HepG2 (cell line): ENCODE data around the gene SULT2B1. TPM values are rescaled to one million over a fixed set of nuclear protein-coding genes. Genes with fewer than 3 reads are reported as not detected.
A peak's percentile ranks its signal among the peaks of the same experiment; 100 is the strongest.

ENCODE experiments used
- CBFB ChIP-seq: sonication (generic); formaldehyde crosslinking; IDR thresholded peaks from 2 replicates; pipeline ENCODE4 v1.4.0; 2020; ENCODE audit warnings: missing genetic modification reagents
- CBX5 ChIP-seq: sonication (generic); formaldehyde crosslinking; IDR thresholded peaks from 2 replicates; pipeline ENCODE4 v1.4.0; 2020; ENCODE audit warnings: missing genetic modification reagents, borderline replicate concordance
- ETV6 ChIP-seq: sonication (generic); formaldehyde crosslinking; conservative IDR thresholded peaks from 2 replicates; pipeline ENCODE4 v1.4.0; 2020; ENCODE audit warnings: missing genetic modification reagents
- FOXJ3 ChIP-seq: sonication (generic); formaldehyde crosslinking; IDR thresholded peaks from 2 replicates; pipeline ENCODE4 v1.4.0; 2020; ENCODE audit warnings: missing genetic modification reagents, mild to moderate bottlenecking, borderline replicate concordance
- JUNB ChIP-seq: sonication (generic); formaldehyde crosslinking; IDR thresholded peaks from 2 replicates; pipeline ENCODE4 v1.8.0; 2022; ENCODE audit warnings: missing genetic modification reagents, mild to moderate bottlenecking, borderline replicate concordance
- KMT2A ChIP-seq: sonication (generic); formaldehyde crosslinking; IDR thresholded peaks from 2 replicates; pipeline ENCODE4 v1.4.0; 2020; ENCODE audit warnings: missing genetic modification reagents
- NFE2L1 ChIP-seq: sonication (generic); formaldehyde crosslinking; IDR thresholded peaks from 2 replicates; pipeline ENCODE4 v1.4.0; 2020; ENCODE audit warnings: missing genetic modification reagents, mild to moderate bottlenecking, borderline replicate concordance
- NRL ChIP-seq: sonication (generic); formaldehyde crosslinking; IDR thresholded peaks from 2 replicates; pipeline ENCODE4 v1.5.0; 2020; ENCODE audit warnings: missing genetic modification reagents, mild to moderate bottlenecking, moderate library complexity, borderline replicate concordance
- PAXIP1 ChIP-seq: sonication (generic); formaldehyde crosslinking; conservative IDR thresholded peaks from 2 replicates; pipeline ENCODE4 v1.4.0; 2020; ENCODE audit warnings: mild to moderate bottlenecking, missing genetic modification reagents, moderate library complexity
- RXRB ChIP-seq: IDR thresholded peaks from 2 replicates; pipeline ENCODE4 v1.6.1; 2016; ENCODE audit warnings: borderline replicate concordance, missing genetic modification reagents, missing compliant biosample characterization
- SPEN ChIP-seq: sonication (generic); formaldehyde crosslinking; IDR thresholded peaks from 2 replicates; pipeline ENCODE4 v1.5.1; 2020; ENCODE audit warnings: low read depth, mild to moderate bottlenecking, missing genetic modification reagents
- SRF ChIP-seq: IDR thresholded peaks from 2 replicates; pipeline ENCODE4 v1.6.1; 2011; ENCODE audit warnings: mild to moderate bottlenecking, low read depth, low read length, moderate library complexity
- ZNF329 ChIP-seq: sonication (generic); formaldehyde crosslinking; IDR thresholded peaks from 2 replicates; pipeline ENCODE4 v1.9.0; 2021; ENCODE audit warnings: low read depth, mild to moderate bottlenecking, missing genetic modification reagents
- ZNF616 ChIP-seq: sonication (generic); formaldehyde crosslinking; IDR thresholded peaks from 2 replicates; pipeline ENCODE4 v1.5.0; 2020; ENCODE audit warnings: low read depth, mild to moderate bottlenecking, missing genetic modification reagents
- ZSCAN29 ChIP-seq: sonication (generic); formaldehyde crosslinking; conservative IDR thresholded peaks from 2 replicates; pipeline ENCODE4 v1.4.0; 2020; ENCODE audit warnings: mild to moderate bottlenecking, missing genetic modification reagents
- polyA plus RNA-seq, 8 experiments: library from polyadenylated mRNA; depleted of rRNA in 3 of 8; stranded (reverse) in 7 of 8; unstranded in 1 of 8; fragments of >200 nt; fragmentation: Illumina TruSeq in 4 of 8; extraction: Trizol in 4 of 8; gene quantifications; 2 replicates each; pipeline versions ENCODE4 v1.2.1 to v1.2.3, GENCODE V29; 2011 to 2016; ENCODE audit warnings: low read depth in 4 of 8, missing spikeins in 1 of 8, mixed read lengths in 1 of 8; ENCODE audit not compliant: insufficient read depth in 1 of 8
- total RNA-seq, 5 experiments: library from RNA; depleted of rRNA; stranded (reverse); fragments of >200 nt; fragmentation: Illumina TruSeq; extraction: Trizol; gene quantifications; 2 replicates each; pipeline ENCODE4 v1.2.3, GENCODE V29; 2016; ENCODE audit warnings: low read depth in 1 of 5
- TF ChIP-seq, protein P1 (sequence below): sonication (generic); formaldehyde crosslinking; IDR thresholded peaks from 2 replicates; pipeline ENCODE4 v1.4.0; 2020; ENCODE audit warnings: missing genetic modification reagents
- TF ChIP-seq, protein P2 (sequence below): sonication (generic); formaldehyde crosslinking; IDR thresholded peaks from 2 replicates; pipeline ENCODE4 v1.4.0; 2020; ENCODE audit warnings: missing genetic modification reagents

Gene SULT2B1
- total and polyA plus RNA-seq, 2 of the 13 experiments (the other 11 are each of a cell fraction or from before 2014, with no cell fraction given) = 0.13 TPM; not detected in 1

DNA sequence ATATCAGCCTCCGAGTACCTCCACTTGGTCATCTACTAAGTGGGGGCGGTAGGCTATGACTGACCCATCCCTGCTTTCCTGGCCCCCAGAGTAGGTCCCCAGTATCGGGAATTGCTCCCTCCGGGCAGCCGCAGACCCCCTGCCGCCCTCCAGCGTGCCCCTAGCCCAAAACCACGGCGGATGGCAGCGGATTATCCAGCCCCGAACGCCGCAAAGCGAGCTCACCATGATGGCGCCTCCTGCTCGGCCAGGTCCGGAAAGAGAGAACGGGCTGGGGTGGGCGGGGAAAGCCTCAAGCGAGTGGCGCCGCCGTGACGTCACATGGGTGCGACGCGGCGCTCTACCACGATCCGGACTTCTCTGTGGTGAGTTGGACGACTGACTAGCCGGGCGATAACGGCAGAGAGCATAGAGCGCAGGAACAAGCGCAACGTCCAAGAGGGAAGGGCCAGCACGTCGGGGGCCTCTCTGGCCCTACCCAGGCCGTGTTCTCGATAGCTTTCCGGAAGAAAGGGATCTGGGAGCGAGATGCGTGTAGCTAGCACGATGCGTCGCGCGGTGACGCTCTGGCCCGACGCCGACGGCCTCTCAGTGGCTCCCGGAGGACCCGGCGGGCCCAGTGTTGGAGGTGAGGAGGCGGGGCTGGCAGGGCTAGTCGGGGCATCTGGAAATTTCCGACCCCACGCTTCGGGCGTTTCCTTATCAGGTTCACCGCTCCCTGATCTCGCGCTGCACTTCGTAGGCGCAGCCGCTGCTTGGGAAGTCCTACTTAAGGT lies 67.1 kb downstream of the SULT2B1 start, which contains the start of the genes RPL18 and SPHK2 (continued):
- TF ChIP-seq PAXIP1 (CRISPR knock-in tag) (peak; percentile 72), ZNF329 (peak; percentile 63), JUNB (CRISPR knock-in tag) (no peak), KMT2A (CRISPR knock-in tag) (peak; percentile 91), SRF (peak; percentile 88), ZNF616 (CRISPR knock-in tag) (no peak), CBFB (CRISPR knock-in tag) (peak; percentile 95), FOXJ3 (CRISPR knock-in tag) (peak; percentile 56; the same call in 1 of the 2 replicates), SPEN (CRISPR knock-in tag) (peak; percentile 100), ETV6 (CRISPR knock-in tag) (peak; percentile 70), RXRB (CRISPR knock-in tag) (peak; percentile 90), NRL (CRISPR knock-in tag) (peak; percentile 94), ZSCAN29 (CRISPR knock-in tag) (no peak), CBX5 (CRISPR knock-in tag) (peak; percentile 72; the same call in 1 of the 2 replicates), NFE2L1 (CRISPR knock-in tag) (no peak)
- TF ChIP-seq, protein P1, sequence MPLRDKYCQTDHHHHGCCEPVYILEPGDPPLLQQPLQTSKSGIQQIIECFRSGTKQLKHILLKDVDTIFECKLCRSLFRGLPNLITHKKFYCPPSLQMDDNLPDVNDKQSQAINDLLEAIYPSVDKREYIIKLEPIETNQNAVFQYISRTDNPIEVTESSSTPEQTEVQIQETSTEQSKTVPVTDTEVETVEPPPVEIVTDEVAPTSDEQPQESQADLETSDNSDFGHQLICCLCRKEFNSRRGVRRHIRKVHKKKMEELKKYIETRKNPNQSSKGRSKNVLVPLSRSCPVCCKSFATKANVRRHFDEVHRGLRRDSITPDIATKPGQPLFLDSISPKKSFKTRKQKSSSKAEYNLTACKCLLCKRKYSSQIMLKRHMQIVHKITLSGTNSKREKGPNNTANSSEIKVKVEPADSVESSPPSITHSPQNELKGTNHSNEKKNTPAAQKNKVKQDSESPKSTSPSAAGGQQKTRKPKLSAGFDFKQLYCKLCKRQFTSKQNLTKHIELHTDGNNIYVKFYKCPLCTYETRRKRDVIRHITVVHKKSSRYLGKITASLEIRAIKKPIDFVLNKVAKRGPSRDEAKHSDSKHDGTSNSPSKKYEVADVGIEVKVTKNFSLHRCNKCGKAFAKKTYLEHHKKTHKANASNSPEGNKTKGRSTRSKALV (CRISPR knock-in tag) = no peak
- TF ChIP-seq, protein P2, sequence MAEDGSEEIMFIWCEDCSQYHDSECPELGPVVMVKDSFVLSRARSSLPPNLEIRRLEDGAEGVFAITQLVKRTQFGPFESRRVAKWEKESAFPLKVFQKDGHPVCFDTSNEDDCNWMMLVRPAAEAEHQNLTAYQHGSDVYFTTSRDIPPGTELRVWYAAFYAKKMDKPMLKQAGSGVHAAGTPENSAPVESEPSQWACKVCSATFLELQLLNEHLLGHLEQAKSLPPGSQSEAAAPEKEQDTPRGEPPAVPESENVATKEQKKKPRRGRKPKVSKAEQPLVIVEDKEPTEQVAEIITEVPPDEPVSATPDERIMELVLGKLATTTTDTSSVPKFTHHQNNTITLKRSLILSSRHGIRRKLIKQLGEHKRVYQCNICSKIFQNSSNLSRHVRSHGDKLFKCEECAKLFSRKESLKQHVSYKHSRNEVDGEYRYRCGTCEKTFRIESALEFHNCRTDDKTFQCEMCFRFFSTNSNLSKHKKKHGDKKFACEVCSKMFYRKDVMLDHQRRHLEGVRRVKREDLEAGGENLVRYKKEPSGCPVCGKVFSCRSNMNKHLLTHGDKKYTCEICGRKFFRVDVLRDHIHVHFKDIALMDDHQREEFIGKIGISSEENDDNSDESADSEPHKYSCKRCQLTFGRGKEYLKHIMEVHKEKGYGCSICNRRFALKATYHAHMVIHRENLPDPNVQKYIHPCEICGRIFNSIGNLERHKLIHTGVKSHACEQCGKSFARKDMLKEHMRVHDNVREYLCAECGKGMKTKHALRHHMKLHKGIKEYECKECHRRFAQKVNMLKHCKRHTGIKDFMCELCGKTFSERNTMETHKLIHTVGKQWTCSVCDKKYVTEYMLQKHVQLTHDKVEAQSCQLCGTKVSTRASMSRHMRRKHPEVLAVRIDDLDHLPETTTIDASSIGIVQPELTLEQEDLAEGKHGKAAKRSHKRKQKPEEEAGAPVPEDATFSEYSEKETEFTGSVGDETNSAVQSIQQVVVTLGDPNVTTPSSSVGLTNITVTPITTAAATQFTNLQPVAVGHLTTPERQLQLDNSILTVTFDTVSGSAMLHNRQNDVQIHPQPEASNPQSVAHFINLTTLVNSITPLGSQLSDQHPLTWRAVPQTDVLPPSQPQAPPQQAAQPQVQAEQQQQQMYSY (CRISPR knock-in tag) = no peak
